ENCODE data around the gene GATAD1. TPM values are rescaled to one million over a fixed set of nuclear protein-coding genes. Genes with fewer than 3 reads are reported as not detected.
A peak's percentile ranks its signal among the peaks of the same experiment; 100 is the strongest.

The GATAD1 gene
- total and polyA plus RNA-seq, 4 experiments from 2014 or later = 5.1 to 34.8 (median 19.9) TPM

DNA sequence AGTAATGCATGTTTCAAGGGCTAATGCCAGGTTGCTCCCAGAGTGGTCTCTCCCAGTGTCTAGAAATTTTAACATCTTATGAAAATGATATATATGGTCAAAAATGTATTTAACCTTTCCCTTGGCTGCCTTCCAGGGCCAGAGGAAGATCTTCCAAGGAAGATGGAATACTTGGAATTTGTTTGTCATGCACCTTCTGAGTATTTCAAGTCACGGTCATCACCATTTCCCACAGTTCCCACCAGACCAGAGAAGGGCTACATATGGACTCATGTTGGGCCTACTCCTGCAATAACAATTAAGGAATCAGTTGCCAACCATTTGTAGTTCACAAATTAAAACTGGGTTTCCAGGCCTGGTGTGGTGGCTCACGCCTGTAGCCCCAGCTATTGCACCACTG, 9.0 kb downstream of the GATAD1 start:
- Histone ChIP-seq H3K4me3 (ENCODE audit: low read length in 2 of 2) (no peak overlapping the region), H3K9me3 (ENCODE audit: control insufficient read depth in 1 of 2, low read length in 2 of 2) (no peaks in the 10 kb centered on the region), H3K27ac (ENCODE audit: low read depth, low read length) (no peak overlapping the region), H3K27me3 (ENCODE audit: insufficient read depth, low read length) (no peaks in the 10 kb centered on the region), H3K36me3 (ENCODE audit: insufficient read depth, low read length) (peaks cover 10% of the 10 kb centered on the region), H3K4me1 (ENCODE audit: insufficient read depth, low read length) (no peaks in the 10 kb centered on the region)
- Mint-ChIP-seq H3K4me1 (no peaks in the 10 kb centered on the region), H3K36me3 (peaks cover 12 to 47% of the 10 kb centered on the region in 2 donors), H3K9me3 (no peaks in the 10 kb centered on the region), H3K27me3 (no peaks in the 10 kb centered on the region), H3K27ac (no peak overlapping the region), H3K4me3 (no peak overlapping the region)
- CTCF ChIA-PET (ENCODE audit: partially characterized antibody) = interaction anchor here (0.9 to 6.3 kb wide), 2 partner anchors 9 kb away, joined by 3 to 42 read pairs; partner anchors contain the start of gene GATAD1
- POLR2A ChIA-PET (ENCODE audit: partially characterized antibody) = no interaction called here
- DNase-seq = no peak
- intact Hi-C loops (cut with micrococcal nuclease) = no loop called here

- Mint-ChIP-seq H3K27me3 (no peaks in the 10 kb centered on the region), H3K4me1 (peaks cover 0 to 2% (median 0%) of the 10 kb centered on the region in 4 donors), H3K27ac (no peak overlapping the region), H3K9me3 (no peaks in the 10 kb centered on the region), H3K36me3 (peaks cover 5 to 21% of the 10 kb centered on the region in 2 donors), H3K4me3 (no peak overlapping the region)
- Histone ChIP-seq H3K4me1 (ENCODE audit: insufficient read depth, low read length) (no peaks in the 10 kb centered on the region), H3K27me3 (ENCODE audit: insufficient read depth, low read length) (no peaks in the 10 kb centered on the region), H3K36me3 (ENCODE audit: insufficient read depth, low read length) (peaks cover 5% of the 10 kb centered on the region), H3K4me3 (ENCODE audit: low read length in 2 of 2) (no peak overlapping the region), H3K27ac (ENCODE audit: low read depth, low read length) (no peak overlapping the region), H3K9me3 (ENCODE audit: control insufficient read depth in 1 of 2, low read length in 2 of 2) (no peaks in the 10 kb centered on the region)
- ChIA-PET POLR2A (ENCODE audit: partially characterized antibody) (interaction anchor here (1.6 kb wide), 1 partner anchor 11 kb away, joined by 5 read pairs; no protein-coding TSS in a partner anchor), CTCF (ENCODE audit: partially characterized antibody) (interaction anchor here (1.1 to 6.3 kb wide), 6 partner anchors 10 to 49 kb away, joined by 3 to 42 read pairs (median 11); partner anchors contain the start of gene GATAD1)
- intact Hi-C loops (cut with micrococcal nuclease) = loop anchor here (5.0 kb wide), 1 partner anchor 628 kb away; no protein-coding TSS in a partner anchor
- DNase-seq = no peak
Measured at GRCh38 chr7:92460109-92460508, 12.8 kb downstream of the GATAD1 start.

DNA sequence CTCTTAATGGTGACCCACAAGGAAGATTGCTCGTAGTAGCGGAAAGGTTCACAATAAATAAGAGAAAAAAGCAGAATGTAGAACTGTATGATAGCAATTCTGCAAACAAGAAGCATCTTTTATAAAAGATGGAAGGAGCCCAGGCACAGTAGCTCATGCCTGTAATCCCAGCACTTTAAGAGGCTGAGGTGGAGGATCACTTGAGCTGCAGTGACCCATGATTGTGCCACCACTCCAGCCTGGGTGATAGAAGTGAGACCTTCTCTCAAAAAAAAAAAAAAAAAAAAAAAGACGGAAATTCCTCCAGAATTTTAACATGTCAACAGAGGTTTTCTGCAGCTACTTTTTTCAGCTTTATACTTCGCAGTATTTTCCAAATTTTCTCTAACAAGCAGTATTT, 13.2 kb downstream of the GATAD1 start:
- Mint-ChIP-seq H3K27ac (no peak overlapping the region), H3K4me3 (no peak overlapping the region), H3K27me3 (no peaks in the 10 kb centered on the region), H3K36me3 (peaks cover 5 to 19% of the 10 kb centered on the region in 2 donors), H3K4me1 (peaks cover 0 to 2% (median 0%) of the 10 kb centered on the region in 4 donors), H3K9me3 (no peaks in the 10 kb centered on the region)
- ChIA-PET POLR2A (ENCODE audit: partially characterized antibody) (interaction anchor here (1.6 kb wide), 1 partner anchor 12 kb away, joined by 5 read pairs; no protein-coding TSS in a partner anchor), CTCF (ENCODE audit: partially characterized antibody) (interaction anchor here (0.8 to 6.3 kb wide), 13 partner anchors 8 to 68 kb away, joined by 3 to 42 read pairs (median 6); partner anchors contain the start of genes GATAD1, PEX1 and RBM48)
- H3K27me3 ChIP-seq (ENCODE audit: insufficient read depth, low read length) = no peaks in the 10 kb centered on the region
- H3K9me3 ChIP-seq (ENCODE audit: control insufficient read depth in 1 of 2, low read length in 2 of 2) = no peaks in the 10 kb centered on the region
- H3K27ac ChIP-seq (ENCODE audit: low read depth, low read length) = no peak overlapping the region
- peaks cover 5% of the 10 kb centered on the region for H3K36me3 ChIP-seq (ENCODE audit: insufficient read depth, low read length)
- DNase-seq = no peak
- H3K4me1 ChIP-seq (ENCODE audit: insufficient read depth, low read length) = no peaks in the 10 kb centered on the region
- no peak overlapping the region for H3K4me3 ChIP-seq (ENCODE audit: low read length in 2 of 2)
- intact Hi-C loops (cut with micrococcal nuclease) = loop anchor here (5.0 kb wide), 1 partner anchor 628 kb away; no protein-coding TSS in a partner anchor

GRCh38 chr7:92461027-92462003, 14.0 kb downstream of the GATAD1 start:
- Mint-ChIP-seq H3K36me3 (peaks cover 5 to 12% of the 10 kb centered on the region in 2 donors), H3K27me3 (no peaks in the 10 kb centered on the region), H3K27ac (peak overlapping the region in 1 of 7 donors; percentile 3), H3K4me3 (no peak overlapping the region), H3K4me1 (peaks cover 0 to 2% (median 0%) of the 10 kb centered on the region in 4 donors), H3K9me3 (no peaks in the 10 kb centered on the region)
- DNase-seq = peak in 4 of 5 donors; percentile 22 to 33 (median 26)
- Histone ChIP-seq H3K36me3 (ENCODE audit: insufficient read depth, low read length) (no peaks in the 10 kb centered on the region), H3K27ac (ENCODE audit: low read depth, low read length) (no peak overlapping the region), H3K4me3 (ENCODE audit: low read length in 2 of 2) (no peak overlapping the region), H3K27me3 (ENCODE audit: insufficient read depth, low read length) (no peaks in the 10 kb centered on the region), H3K9me3 (ENCODE audit: control insufficient read depth in 1 of 2, low read length in 2 of 2) (no peaks in the 10 kb centered on the region), H3K4me1 (ENCODE audit: insufficient read depth, low read length) (no peaks in the 10 kb centered on the region)
- intact Hi-C loops (cut with micrococcal nuclease) = loop anchor here (1.0 to 5.0 kb wide), 2 partner anchors 37 to 629 kb away; no protein-coding TSS in a partner anchor
- CTCF ChIA-PET (ENCODE audit: partially characterized antibody) = interaction anchor here (0.6 to 6.3 kb wide), 22 partner anchors 9 to 924 kb away, joined by 3 to 42 read pairs (median 4); partner anchors contain the start of genes GATAD1, PEX1 and RBM48
- POLR2A ChIA-PET (ENCODE audit: partially characterized antibody) = interaction anchor here (1.6 kb wide), 1 partner anchor 13 kb away, joined by 5 read pairs; no protein-coding TSS in a partner anchor

DNA sequence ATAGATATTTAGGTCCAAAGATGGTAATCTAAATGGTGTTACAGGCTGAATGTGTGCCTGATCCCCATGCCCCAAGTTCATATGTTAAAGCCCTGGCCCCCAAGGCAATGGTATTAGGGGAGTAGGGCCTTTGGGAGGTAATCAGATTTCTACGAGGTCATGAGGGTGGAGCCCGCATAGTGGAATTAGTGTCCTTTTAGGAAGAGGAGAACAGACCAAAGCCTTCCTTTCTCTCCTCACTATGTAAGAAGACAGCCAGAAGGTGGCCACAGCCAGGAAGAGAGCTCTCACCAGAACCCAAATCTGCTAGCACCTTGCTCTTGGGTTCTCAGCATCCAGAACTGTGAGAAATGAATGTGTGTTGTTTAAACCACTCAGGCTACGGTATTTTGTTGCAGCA, 15.3 kb downstream of the GATAD1 start:
- Histone ChIP-seq H3K4me1 (ENCODE audit: insufficient read depth, low read length) (no peaks in the 10 kb centered on the region), H3K9me3 (ENCODE audit: control insufficient read depth in 1 of 2, low read length in 2 of 2) (no peaks in the 10 kb centered on the region), H3K4me3 (ENCODE audit: low read length in 2 of 2) (no peak overlapping the region), H3K27me3 (ENCODE audit: insufficient read depth, low read length) (no peaks in the 10 kb centered on the region), H3K36me3 (ENCODE audit: insufficient read depth, low read length) (no peaks in the 10 kb centered on the region), H3K27ac (ENCODE audit: low read depth, low read length) (no peak overlapping the region)
- Mint-ChIP-seq H3K27me3 (no peaks in the 10 kb centered on the region), H3K4me3 (no peak overlapping the region), H3K4me1 (peaks cover 0 to 2% (median 0%) of the 10 kb centered on the region in 4 donors), H3K36me3 (peaks cover 8 to 10% of the 10 kb centered on the region in 2 donors), H3K9me3 (peaks cover 0 to 3% (median 0%) of the 10 kb centered on the region in 8 donors), H3K27ac (no peak overlapping the region)
- DNase-seq = no peak
- ChIA-PET POLR2A (ENCODE audit: partially characterized antibody) (interaction anchor here (0.5 kb wide), 1 partner anchor 144 kb away, joined by 3 read pairs; no protein-coding TSS in a partner anchor), CTCF (ENCODE audit: partially characterized antibody) (interaction anchor here (1.4 to 2.5 kb wide), 2 partner anchors 43 to 66 kb away, joined by 3 to 7 read pairs; partner anchors contain the start of genes PEX1 and RBM48)
- intact Hi-C loops (cut with micrococcal nuclease) = loop anchor here (5.0 kb wide), 1 partner anchor 630 kb away; no protein-coding TSS in a partner anchor

- no peaks in the 10 kb centered on the region for H3K27me3 Mint-ChIP-seq
- peaks cover 0 to 2% (median 0%) of the 10 kb centered on the region in 4 donors for H3K4me1 Mint-ChIP-seq
- H3K9me3 Mint-ChIP-seq = peaks cover 0 to 10% (median 3%) of the 10 kb centered on the region in 8 donors
- peaks cover 9 to 21% of the 10 kb centered on the region in 2 donors for H3K36me3 Mint-ChIP-seq
- no peaks in the 10 kb centered on the region for H3K9me3 ChIP-seq (ENCODE audit: control insufficient read depth in 1 of 2, low read length in 2 of 2)
- H3K27ac Mint-ChIP-seq = peak overlapping the region in 1 of 7 donors; percentile 24
- no peak overlapping the region for H3K4me3 ChIP-seq (ENCODE audit: low read length in 2 of 2)
- intact Hi-C loops (cut with micrococcal nuclease) = loop anchor here (5.0 kb wide), 1 partner anchor 632 kb away; no protein-coding TSS in a partner anchor
- no peak overlapping the region for H3K27ac ChIP-seq (ENCODE audit: low read depth, low read length)
- H3K4me1 ChIP-seq (ENCODE audit: insufficient read depth, low read length) = no peaks in the 10 kb centered on the region
- H3K4me3 Mint-ChIP-seq = no peak overlapping the region
- POLR2A ChIA-PET (ENCODE audit: partially characterized antibody) = no interaction called here
- H3K36me3 ChIP-seq (ENCODE audit: insufficient read depth, low read length) = no peaks in the 10 kb centered on the region
- CTCF ChIA-PET (ENCODE audit: partially characterized antibody) = interaction anchor here (1.3 kb wide), 1 partner anchor 17 kb away, joined by 3 read pairs; the partner anchor contains the start of gene GATAD1
- DNase-seq = no peak
- no peaks in the 10 kb centered on the region for H3K27me3 ChIP-seq (ENCODE audit: insufficient read depth, low read length)
Measured at GRCh38 chr7:92464515-92464914, 17.2 kb downstream of the GATAD1 start.
